ENCODE measurements around the gene FOXO1.

DNA sequence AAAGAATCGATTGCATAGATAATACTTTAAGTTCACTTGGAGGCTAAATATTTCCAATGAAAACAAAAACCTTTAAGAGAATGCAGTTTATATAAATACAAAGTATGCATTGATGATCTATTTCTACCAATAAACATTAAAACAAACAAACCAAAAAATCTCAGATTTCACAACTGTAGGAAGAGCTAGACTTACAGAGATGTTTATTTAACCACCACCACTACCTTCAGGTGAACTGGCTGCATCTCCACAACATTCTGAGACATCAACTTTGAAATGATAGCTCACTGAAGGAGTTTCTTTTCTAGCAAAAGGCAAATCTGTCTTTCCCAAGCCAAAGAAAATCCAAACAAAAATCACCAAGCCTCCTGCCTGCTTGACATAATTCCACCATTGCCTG lies 44.2 kb downstream of the FOXO1 start:
- TF ChIP-seq, protein P1, sequence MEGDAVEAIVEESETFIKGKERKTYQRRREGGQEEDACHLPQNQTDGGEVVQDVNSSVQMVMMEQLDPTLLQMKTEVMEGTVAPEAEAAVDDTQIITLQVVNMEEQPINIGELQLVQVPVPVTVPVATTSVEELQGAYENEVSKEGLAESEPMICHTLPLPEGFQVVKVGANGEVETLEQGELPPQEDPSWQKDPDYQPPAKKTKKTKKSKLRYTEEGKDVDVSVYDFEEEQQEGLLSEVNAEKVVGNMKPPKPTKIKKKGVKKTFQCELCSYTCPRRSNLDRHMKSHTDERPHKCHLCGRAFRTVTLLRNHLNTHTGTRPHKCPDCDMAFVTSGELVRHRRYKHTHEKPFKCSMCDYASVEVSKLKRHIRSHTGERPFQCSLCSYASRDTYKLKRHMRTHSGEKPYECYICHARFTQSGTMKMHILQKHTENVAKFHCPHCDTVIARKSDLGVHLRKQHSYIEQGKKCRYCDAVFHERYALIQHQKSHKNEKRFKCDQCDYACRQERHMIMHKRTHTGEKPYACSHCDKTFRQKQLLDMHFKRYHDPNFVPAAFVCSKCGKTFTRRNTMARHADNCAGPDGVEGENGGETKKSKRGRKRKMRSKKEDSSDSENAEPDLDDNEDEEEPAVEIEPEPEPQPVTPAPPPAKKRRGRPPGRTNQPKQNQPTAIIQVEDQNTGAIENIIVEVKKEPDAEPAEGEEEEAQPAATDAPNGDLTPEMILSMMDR (IDR thresholded peaks at IDR 0.05; ENCODE audit: insufficient read depth, low read depth, low read length) = no peak
- TF ChIP-seq EZH2 (IDR thresholded peaks at IDR 0.05; ENCODE audit: insufficient read depth, low read length) = no peak

Data from astrocyte (in vitro differentiated cells and primary cell).